ENCODE measurements around the gene MAML2.
"Not testable (repeated sequence)": the region's sequence is repeated elsewhere in the genome, so short reads cannot be mapped to it uniquely, and the experiment has no call there.

The MAML2 gene

GRCh38 chr11:96271777-96272176 lies 71.2 kb downstream of the MAML2 start:
- H3K27ac ChIP-seq, result no peak overlapping the region
- no peak overlapping the region for H3K4me3 ChIP-seq
- no peak for TF ChIP-seq CTCF (IDR thresholded peaks at IDR 0.05)
- DNase-seq (ENCODE audit: low spot score), result no peak

GRCh38 chr11:96271352-96271751 lies 71.6 kb downstream of the MAML2 start:
- H3K27ac ChIP-seq; DNase-seq (ENCODE audit: low spot score); H3K4me3 ChIP-seq: not testable (repeated sequence)

- not testable (repeated sequence) for H3K4me3 ChIP-seq; H3K27ac ChIP-seq; DNase-seq (ENCODE audit: low spot score)
Measured at GRCh38 chr11:96268527-96268926, 74.5 kb downstream of the MAML2 start.

GRCh38 chr11:96267496-96268032 lies 75.4 kb downstream of the MAML2 start:
- no peak for DNase-seq (ENCODE audit: low spot score)
- no peak for TF ChIP-seq CTCF (IDR thresholded peaks at IDR 0.05)
- H3K4me3 ChIP-seq, result no peak overlapping the region
- H3K27ac ChIP-seq, result peak overlapping the region; percentile 15 to 73

GRCh38 chr11:96267001-96267495 lies 75.9 kb downstream of the MAML2 start:
- H3K27ac ChIP-seq, result peak overlapping the region; percentile 15 to 73
- H3K4me3 ChIP-seq, result no peak overlapping the region
- no peak for DNase-seq (ENCODE audit: low spot score)
- no peak for TF ChIP-seq CTCF (IDR thresholded peaks at IDR 0.05)

- no peak for TF ChIP-seq CTCF (IDR thresholded peaks at IDR 0.05)
- no peak for DNase-seq (ENCODE audit: low spot score)
- no peak overlapping the region for H3K4me3 ChIP-seq
- H3K27ac ChIP-seq, result peak overlapping the region in 1 of 2 donors; percentile 84
Measured at GRCh38 chr11:96265972-96266371, 77.0 kb downstream of the MAML2 start.

GRCh38 chr11:96265220-96265737 lies 77.7 kb downstream of the MAML2 start:
- H3K4me3 ChIP-seq, result no peak overlapping the region
- H3K27ac ChIP-seq, result peak overlapping the region; percentile 45 to 84
- TF ChIP-seq CTCF (IDR thresholded peaks at IDR 0.05), result no peak
- no peak for DNase-seq (ENCODE audit: low spot score)

- DNase-seq (ENCODE audit: low spot score), result no peak
- Histone ChIP-seq H3K4me3 (no peak overlapping the region), H3K27ac (peak overlapping the region; percentile 62 to 84)
- no peak for TF ChIP-seq CTCF (IDR thresholded peaks at IDR 0.05)
Measured at GRCh38 chr11:96264364-96264763, 78.6 kb downstream of the MAML2 start.

Data from coronary artery (tissue), 2 donors.